ENCODE measurements around the gene EXOC4. TPM values are rescaled to one million over a fixed set of nuclear protein-coding genes. Genes with fewer than 3 reads are reported as not detected.

Gene EXOC4
- total and polyA plus RNA-seq, 2 donors (not counting 3 experiments of a cell fraction or from before 2014, with no cell fraction given) = 20.3 to 73.1 TPM

GRCh38 chr7:133331861-133332260 is 79.0 kb downstream of the EXOC4 start:
- no peak overlapping the region for H3K4me2 ChIP-seq (ENCODE audit: insufficient read depth, low read length)
- H4K20me1 ChIP-seq (replicated peaks; ENCODE audit: control insufficient read depth, extremely low read depth, insufficient read depth, low read length) = no peaks in the 10 kb centered on the region
- no peak overlapping the region for H3K4me3 ChIP-seq (replicated peaks in 1 of 3; ENCODE audit: insufficient read depth in 1 of 3, low read depth in 1 of 3, low read length in 3 of 3)
- H3K4me1 ChIP-seq (ENCODE audit: control insufficient read depth, extremely low read depth, insufficient read depth, low read length) = no peaks in the 10 kb centered on the region
- BruUV-seq (replicated peaks) = no TSS peak
- dilution Hi-C loops (cut with MboI; ENCODE audit: extremely low pct_ligation_motif_present, low sequenced_read_pairs) (no loop called here), intact Hi-C loops (cut with micrococcal nuclease) (no loop called here)
- H3K27ac ChIP-seq (ENCODE audit: insufficient read depth, low read depth, low read length) = no peak overlapping the region
- H3K79me2 ChIP-seq (ENCODE audit: control insufficient read depth, insufficient read depth, low read length) = no peaks in the 10 kb centered on the region
- H3K9ac ChIP-seq (replicated peaks; ENCODE audit: extremely low read depth, insufficient read depth, low read length) = no peak overlapping the region
- TF ChIP-seq FOS (IDR thresholded peaks at IDR 0.05; ENCODE audit: borderline replicate concordance, insufficient read depth, low read length) (no peak), POLR2AphosphoS5 (IDR thresholded peaks at IDR 0.05; ENCODE audit: insufficient read depth, low read depth, low read length) (no peak), JUN (IDR thresholded peaks at IDR 0.05; ENCODE audit: borderline replicate concordance, insufficient read depth, insufficient read length, low read depth) (no peak), MAX (IDR thresholded peaks at IDR 0.05; ENCODE audit: insufficient read depth, insufficient read length) (no peak), EZH2 (IDR thresholded peaks at IDR 0.05; ENCODE audit: borderline replicate concordance, low read depth, low read length, severe bottlenecking) (no peak), POLR2A (IDR thresholded peaks at IDR 0.05; ENCODE audit: low read depth, low read length) (no peak)
- no peaks in the 10 kb centered on the region for H3K27me3 ChIP-seq (ENCODE audit: control insufficient read depth in 2 of 2, insufficient read depth in 2 of 2, low read length in 2 of 2)
- no peaks in the 10 kb centered on the region for H3K9me3 ChIP-seq (replicated peaks; ENCODE audit: control insufficient read depth, insufficient read depth, low read length)
- no peaks in the 10 kb centered on the region for H3K36me3 ChIP-seq (ENCODE audit: control insufficient read depth in 2 of 2, extremely low read depth in 1 of 2, insufficient read depth in 2 of 2, low read length in 2 of 2)
- ChIA-PET CTCF (no interaction called here), POLR2A (no interaction called here)
- H3K9me1 ChIP-seq (replicated peaks; ENCODE audit: control insufficient read depth, extremely low read depth, insufficient read depth, low read length) = no peaks in the 10 kb centered on the region
- no peak for FAIRE-seq
- no peak for DNase-seq (ENCODE audit: low read depth, low spot score)
- no peak overlapping the region for H2AFZ ChIP-seq (ENCODE audit: low read depth, low read length)

DNA sequence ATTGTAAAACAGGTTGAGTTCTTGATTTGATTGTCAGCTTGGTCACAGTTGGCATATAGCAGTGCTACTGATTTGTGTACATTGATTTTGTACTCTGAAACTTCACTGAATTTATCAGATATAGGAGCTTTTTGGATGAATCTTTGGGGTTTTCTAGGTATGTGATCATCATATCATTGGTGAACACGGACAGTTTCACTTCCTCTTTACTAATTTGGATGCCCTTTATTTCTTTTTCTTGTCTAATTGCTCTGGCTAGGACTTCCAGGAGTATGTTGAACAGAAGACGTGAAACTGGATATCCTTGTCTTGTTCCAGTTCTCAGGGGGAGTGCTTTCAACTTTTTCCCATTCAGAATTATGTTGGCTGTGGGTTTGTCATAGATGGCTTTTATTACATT is 86.9 kb downstream of the EXOC4 start:
- no peak for FAIRE-seq
- intact Hi-C loops (cut with micrococcal nuclease) (loop anchor here (5.0 to 10.0 kb wide), 2 partner anchors 257 to 835 kb away; partner anchors contain the start of gene CHCHD3), dilution Hi-C loops (cut with MboI; ENCODE audit: extremely low pct_ligation_motif_present, low sequenced_read_pairs) (no loop called here)
- Histone ChIP-seq H3K27me3 (ENCODE audit: control insufficient read depth in 2 of 2, insufficient read depth in 2 of 2, low read length in 2 of 2) (no peaks in the 10 kb centered on the region), H3K9ac (replicated peaks; ENCODE audit: extremely low read depth, insufficient read depth, low read length) (no peak overlapping the region), H4K20me1 (replicated peaks; ENCODE audit: control insufficient read depth, extremely low read depth, insufficient read depth, low read length) (no peaks in the 10 kb centered on the region), H3K9me3 (replicated peaks; ENCODE audit: control insufficient read depth, insufficient read depth, low read length) (no peaks in the 10 kb centered on the region), H3K4me1 (ENCODE audit: control insufficient read depth, extremely low read depth, insufficient read depth, low read length) (no peaks in the 10 kb centered on the region), H3K27ac (ENCODE audit: insufficient read depth, low read depth, low read length) (no peak overlapping the region), H3K4me2 (ENCODE audit: insufficient read depth, low read length) (no peak overlapping the region), H2AFZ (ENCODE audit: low read depth, low read length) (no peak overlapping the region), H3K4me3 (replicated peaks in 1 of 3; ENCODE audit: insufficient read depth in 1 of 3, low read depth in 1 of 3, low read length in 3 of 3) (no peak overlapping the region), H3K9me1 (replicated peaks; ENCODE audit: control insufficient read depth, extremely low read depth, insufficient read depth, low read length) (no peaks in the 10 kb centered on the region), H3K36me3 (ENCODE audit: control insufficient read depth in 2 of 2, extremely low read depth in 1 of 2, insufficient read depth in 2 of 2, low read length in 2 of 2) (no peaks in the 10 kb centered on the region), H3K79me2 (ENCODE audit: control insufficient read depth, insufficient read depth, low read length) (no peaks in the 10 kb centered on the region)
- TF ChIP-seq JUN (IDR thresholded peaks at IDR 0.05; ENCODE audit: borderline replicate concordance, insufficient read depth, insufficient read length, low read depth) (no peak), POLR2A (IDR thresholded peaks at IDR 0.05; ENCODE audit: low read depth, low read length) (no peak), EZH2 (IDR thresholded peaks at IDR 0.05; ENCODE audit: borderline replicate concordance, low read depth, low read length, severe bottlenecking) (no peak), FOS (IDR thresholded peaks at IDR 0.05; ENCODE audit: borderline replicate concordance, insufficient read depth, low read length) (no peak), GATA2 (IDR thresholded peaks at IDR 0.05; ENCODE audit: insufficient read depth, insufficient read length, low read depth, low read length) (no peak), MAX (IDR thresholded peaks at IDR 0.05; ENCODE audit: insufficient read depth, insufficient read length) (no peak), POLR2AphosphoS5 (IDR thresholded peaks at IDR 0.05; ENCODE audit: insufficient read depth, low read depth, low read length) (no peak), MYC (IDR thresholded peaks at IDR 0.05; ENCODE audit: low read depth, low read length) (no peak)
- TF ChIP-seq, protein P1, sequence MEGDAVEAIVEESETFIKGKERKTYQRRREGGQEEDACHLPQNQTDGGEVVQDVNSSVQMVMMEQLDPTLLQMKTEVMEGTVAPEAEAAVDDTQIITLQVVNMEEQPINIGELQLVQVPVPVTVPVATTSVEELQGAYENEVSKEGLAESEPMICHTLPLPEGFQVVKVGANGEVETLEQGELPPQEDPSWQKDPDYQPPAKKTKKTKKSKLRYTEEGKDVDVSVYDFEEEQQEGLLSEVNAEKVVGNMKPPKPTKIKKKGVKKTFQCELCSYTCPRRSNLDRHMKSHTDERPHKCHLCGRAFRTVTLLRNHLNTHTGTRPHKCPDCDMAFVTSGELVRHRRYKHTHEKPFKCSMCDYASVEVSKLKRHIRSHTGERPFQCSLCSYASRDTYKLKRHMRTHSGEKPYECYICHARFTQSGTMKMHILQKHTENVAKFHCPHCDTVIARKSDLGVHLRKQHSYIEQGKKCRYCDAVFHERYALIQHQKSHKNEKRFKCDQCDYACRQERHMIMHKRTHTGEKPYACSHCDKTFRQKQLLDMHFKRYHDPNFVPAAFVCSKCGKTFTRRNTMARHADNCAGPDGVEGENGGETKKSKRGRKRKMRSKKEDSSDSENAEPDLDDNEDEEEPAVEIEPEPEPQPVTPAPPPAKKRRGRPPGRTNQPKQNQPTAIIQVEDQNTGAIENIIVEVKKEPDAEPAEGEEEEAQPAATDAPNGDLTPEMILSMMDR (IDR thresholded peaks at IDR 0.05; ENCODE audit: extremely low read depth in 1 of 2, insufficient read depth in 1 of 2, low read depth in 1 of 2, low read length in 2 of 2) = no peak
- no peak for DNase-seq (ENCODE audit: low read depth, low spot score)
- no TSS peak for BruUV-seq (replicated peaks)
- CTCF ChIA-PET = interaction anchor here (1.0 kb wide), 1 partner anchor 410 kb away, joined by 3 read pairs; no protein-coding TSS in a partner anchor
- POLR2A ChIA-PET = no interaction called here
